Esophagus squamous epithelium (tissue), 4 donors: ENCODE measurements around the gene MICOS13.

Experiments used
- POLR2A ChIP-seq, 4 donors: fragments of 450-650 bp; IDR thresholded peaks; one replicate each; pipeline ENCODE4 v1.6.1; 2017; ENCODE audit warnings: antibody characterized with exemption in 4 of 4, mild to moderate bottlenecking in 4 of 4, moderate library complexity in 3 of 4
- TF ChIP-seq, protein P1 (sequence below), 6 experiments: fragments of 450-650 bp in 4 of 6; fragments of 200-600 bp in 2 of 6; sonication (generic) in 2 of 6; IDR thresholded peaks; one replicate each; pipeline ENCODE4 v1.5.1; 2016 to 2019; ENCODE audit warnings: antibody characterized with exemption in 6 of 6, mild to moderate bottlenecking in 4 of 6, moderate library complexity in 4 of 6

DNA sequence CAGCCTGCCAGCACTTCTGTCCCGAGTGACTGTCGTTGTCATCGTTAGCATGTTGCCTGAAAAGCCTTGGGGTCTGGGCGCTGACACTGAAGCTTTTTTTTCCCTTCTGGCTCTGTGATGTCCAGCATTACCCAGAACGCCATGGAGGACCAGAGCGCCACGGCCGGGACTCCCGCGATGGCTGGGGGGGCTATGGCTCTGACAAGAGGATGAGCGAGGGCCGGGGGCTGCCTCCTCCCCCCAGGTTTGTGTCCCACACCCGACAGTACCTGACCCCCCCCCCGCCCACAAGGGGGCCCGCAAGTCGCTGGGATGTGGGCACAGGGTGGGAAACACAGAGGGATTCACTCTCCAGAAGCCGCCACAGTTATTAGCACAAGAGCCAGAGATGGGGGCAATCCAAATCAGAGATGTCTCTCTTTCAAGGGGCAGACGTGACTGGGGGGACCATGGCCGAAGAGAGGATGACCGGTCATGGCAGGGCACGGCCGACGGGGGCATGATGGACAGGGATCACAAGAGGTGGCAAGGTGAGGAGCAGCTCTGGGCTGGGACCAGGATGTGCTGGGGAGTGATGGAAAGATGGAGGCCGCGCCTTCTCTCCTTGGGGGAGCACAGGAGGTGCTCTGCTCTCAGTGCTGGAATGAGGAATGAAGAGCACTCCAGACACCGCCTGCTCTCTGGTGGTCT, 13.2 kb downstream of the MICOS13 start:
- TF ChIP-seq POLR2A (IDR thresholded peaks at IDR 0.05) = no peak
- TF ChIP-seq, protein P1, sequence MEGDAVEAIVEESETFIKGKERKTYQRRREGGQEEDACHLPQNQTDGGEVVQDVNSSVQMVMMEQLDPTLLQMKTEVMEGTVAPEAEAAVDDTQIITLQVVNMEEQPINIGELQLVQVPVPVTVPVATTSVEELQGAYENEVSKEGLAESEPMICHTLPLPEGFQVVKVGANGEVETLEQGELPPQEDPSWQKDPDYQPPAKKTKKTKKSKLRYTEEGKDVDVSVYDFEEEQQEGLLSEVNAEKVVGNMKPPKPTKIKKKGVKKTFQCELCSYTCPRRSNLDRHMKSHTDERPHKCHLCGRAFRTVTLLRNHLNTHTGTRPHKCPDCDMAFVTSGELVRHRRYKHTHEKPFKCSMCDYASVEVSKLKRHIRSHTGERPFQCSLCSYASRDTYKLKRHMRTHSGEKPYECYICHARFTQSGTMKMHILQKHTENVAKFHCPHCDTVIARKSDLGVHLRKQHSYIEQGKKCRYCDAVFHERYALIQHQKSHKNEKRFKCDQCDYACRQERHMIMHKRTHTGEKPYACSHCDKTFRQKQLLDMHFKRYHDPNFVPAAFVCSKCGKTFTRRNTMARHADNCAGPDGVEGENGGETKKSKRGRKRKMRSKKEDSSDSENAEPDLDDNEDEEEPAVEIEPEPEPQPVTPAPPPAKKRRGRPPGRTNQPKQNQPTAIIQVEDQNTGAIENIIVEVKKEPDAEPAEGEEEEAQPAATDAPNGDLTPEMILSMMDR (IDR thresholded peaks at IDR 0.05) = no peak
